NCI-H1436 (cell line): ENCODE results near the gene MLN.
A peak's percentile ranks its signal among the peaks of the same experiment; 100 is the strongest.

Source experiments
- DNase-seq: peaks from one replicate; lab custom pipeline; 2025; lab: John Stamatoyannopoulos, UW

MLN gene, protein sequence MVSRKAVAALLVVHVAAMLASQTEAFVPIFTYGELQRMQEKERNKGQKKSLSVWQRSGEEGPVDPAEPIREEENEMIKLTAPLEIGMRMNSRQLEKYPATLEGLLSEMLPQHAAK

DNA sequence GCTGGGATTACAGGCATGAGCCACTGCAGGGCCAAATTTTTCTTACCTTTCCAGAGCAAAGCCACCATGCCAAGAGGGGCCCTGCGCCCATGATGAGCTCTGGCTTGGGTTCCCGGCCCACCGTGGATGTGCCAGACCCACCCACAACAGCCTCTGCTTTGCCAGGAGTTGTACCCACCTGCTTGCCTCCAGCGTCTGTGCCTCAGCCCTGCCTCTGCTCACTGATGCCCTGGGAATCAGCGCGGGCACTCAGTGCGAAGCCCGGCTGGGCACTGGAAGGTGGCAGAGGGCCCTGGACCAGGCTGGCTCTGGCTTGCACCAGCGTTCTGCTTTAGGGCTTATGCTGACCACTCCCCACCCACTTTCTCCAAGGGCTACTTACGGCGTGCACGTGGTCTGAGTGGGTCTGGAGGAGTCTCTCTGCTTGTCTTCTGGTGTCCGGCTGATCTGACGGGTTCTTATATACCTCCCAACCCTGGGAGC lies at the start of gene MLN:
MLN (minus strand) TSS at position 433 of the 483 bp plus-strand sequence. CDS start 2,840 bp downstream, outside the sequence.
- no peak for DNase-seq

DNA sequence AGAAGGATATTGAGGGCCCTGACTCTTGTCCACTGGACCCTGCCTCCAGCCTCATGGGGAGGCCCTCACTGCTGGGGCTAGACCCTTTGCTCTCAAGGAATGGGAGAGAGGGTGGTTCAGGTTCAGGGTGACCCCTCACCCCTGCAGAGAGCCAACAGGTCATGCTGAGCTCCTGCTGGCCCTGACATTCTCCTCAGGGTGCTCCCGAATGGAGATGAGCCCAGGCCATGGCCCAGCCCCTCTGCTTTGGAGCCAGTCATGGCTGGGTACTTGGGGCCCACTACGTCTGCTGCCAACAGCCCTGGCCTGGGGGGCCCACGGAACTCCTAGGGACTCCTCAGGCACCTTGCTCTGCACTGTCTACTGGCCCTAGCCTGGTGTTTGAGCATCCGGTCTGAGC lies 49.2 kb upstream of the MLN start:
- no peak for DNase-seq

GRCh38 chr6:33851959-33852358 lies 48.2 kb upstream of the MLN start:
- DNase-seq: no peak

- no peak for DNase-seq
Measured at GRCh38 chr6:33850869-33851541, 47.2 kb upstream of the MLN start.

GRCh38 chr6:33850296-33850695 lies 46.5 kb upstream of the MLN start:
- no peak for DNase-seq

- DNase-seq: no peak
Measured at GRCh38 chr6:33849500-33850075, 45.8 kb upstream of the MLN start.

- no peak for DNase-seq
Measured at GRCh38 chr6:33848484-33848883, 44.7 kb upstream of the MLN start.

DNA sequence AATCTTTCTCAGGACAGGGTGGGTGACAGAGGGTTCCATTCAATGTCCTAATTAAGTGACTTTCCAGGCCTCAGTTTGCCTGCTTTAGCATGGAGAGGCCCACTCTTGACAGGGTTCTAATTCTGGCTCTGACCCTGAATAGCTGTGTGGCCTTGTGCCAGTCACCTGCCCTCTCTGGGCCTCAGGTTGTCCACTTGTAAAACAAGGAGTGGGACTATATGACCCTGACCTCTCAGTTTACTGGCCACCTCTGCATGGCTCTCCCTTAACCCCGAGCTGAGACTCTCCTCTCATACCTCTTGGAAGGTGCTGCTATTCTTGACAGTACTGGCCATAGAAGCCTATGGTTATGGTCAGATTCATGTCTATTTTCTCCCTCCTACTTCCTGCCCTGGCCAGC lies 44.1 kb upstream of the MLN start:
- no peak for DNase-seq

GRCh38 chr6:33847078-33847477 lies 43.3 kb upstream of the MLN start:
- no peak for DNase-seq

DNA sequence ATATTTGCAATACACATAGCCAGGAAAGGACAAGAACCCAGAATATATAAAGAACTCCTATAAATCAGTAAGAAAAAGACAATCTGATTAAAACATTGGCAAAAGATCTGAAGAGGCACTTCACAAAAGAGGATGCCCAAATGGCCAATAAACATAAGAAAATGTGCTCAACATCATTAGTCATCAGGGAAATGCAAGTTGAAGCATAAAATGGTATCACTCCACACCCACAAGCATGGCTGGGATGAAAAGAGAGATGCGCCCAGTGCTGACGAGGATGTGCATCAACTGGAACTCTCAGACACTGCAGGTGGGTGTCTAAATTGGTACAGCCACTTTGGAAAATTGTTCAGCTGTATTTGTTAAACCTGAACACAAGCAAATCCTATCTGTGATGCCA lies 42.4 kb upstream of the MLN start:
- DNase-seq: no peak

DNA sequence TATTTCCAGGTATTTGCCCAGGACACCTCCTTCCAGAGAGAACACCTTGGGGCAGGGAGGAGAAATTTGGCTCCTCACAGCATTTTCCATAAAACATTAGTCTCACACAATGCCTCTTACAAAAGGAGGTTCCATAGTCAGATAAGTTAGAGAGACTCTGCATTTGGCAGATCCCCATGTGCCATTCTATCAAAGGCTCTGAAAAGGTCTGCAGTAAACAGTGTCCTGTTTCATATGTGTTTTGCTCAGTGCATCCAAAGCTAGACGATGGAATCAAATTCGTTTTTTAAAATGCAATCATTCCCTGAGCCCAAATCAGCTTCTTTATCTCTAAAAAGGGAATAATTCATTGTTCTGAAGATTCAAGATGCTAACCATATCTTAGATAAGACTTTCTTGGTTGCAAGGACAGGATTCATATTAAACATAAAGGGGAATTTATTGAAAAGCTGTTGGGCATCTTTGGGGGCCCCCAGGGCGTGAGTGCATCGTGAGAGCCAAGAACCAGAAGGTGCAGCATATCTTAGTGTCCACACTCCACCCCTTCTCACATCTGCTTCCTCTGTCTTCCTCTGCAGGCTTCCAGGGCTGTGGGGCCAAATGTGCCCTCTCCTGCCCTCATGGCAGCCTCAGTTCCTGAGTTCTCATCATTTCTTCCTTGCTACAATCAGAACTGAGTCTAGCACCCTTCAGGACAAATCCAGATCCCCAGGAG lies 41.4 kb upstream of the MLN start:
- DNase-seq: no peak

DNA sequence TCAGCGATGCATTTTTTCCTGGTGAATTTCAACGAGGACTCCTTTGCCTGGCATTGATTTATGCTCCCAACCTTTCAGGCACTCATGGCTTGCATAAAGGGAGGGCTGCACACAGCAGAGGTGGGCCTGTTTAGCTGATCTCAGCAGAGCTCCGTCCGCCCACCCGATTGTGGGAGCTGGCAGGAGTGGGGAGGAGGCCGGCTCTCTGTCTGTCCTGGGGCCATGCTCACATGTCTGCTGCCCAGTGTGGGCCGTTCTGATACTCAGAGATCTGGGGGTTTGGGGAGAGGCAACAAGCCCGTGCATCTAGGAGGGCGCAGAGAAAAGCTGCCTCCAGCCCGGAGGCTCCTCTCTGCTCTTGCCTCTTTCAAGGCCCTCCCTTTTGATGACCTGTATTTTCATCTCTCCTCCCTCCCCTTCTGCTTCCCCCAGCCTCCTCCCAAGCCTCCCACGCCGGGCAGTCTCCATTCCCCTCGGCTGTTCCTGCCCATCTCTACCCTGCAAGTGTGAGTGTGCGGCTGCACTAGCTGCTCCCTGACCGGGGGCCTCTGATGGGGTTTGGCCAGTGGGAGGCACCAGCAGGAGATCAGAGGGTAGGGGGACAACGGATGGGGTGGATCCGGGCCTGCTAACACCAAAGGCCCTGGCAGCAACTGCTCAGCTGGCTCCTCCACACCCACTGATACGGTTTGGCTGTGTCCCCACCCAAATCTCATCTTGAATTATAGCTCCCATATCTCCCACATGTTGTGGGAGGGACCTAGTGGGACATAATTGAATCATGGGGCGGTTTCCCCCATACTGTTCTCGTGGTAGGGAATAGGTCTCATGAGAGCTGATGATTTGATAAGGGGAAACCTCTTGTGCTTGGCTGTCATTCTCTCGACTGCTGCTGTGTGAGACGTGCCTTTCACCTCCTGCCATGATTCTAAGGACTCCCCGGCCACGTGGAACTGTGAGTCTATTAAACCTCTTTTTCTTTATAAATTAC lies 39.6 kb upstream of the MLN start:
- DNase-seq: no peak

- no peak for DNase-seq
Measured at GRCh38 chr6:33841868-33842267, 38.1 kb upstream of the MLN start.

DNA sequence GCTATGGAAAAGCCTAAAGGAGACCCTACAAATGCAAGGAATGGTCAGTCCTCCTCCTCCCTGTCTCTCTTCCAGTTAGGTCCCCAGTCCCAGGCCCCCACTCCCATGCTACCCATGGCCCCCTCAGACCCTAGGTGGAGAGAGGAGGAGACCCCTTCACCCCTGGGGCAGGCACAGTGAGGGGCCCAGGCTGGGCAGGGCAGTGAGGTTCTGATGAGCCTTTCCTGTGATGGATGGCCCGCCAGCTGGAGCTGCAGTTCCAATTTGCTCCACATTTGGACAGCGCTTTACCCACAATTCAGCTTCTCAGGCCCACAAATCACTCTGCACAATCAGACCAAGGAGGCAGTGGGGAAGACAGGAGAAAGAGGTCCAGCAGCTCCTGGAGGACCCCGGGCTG lies 37.3 kb upstream of the MLN start:
- DNase-seq: no peak

DNA sequence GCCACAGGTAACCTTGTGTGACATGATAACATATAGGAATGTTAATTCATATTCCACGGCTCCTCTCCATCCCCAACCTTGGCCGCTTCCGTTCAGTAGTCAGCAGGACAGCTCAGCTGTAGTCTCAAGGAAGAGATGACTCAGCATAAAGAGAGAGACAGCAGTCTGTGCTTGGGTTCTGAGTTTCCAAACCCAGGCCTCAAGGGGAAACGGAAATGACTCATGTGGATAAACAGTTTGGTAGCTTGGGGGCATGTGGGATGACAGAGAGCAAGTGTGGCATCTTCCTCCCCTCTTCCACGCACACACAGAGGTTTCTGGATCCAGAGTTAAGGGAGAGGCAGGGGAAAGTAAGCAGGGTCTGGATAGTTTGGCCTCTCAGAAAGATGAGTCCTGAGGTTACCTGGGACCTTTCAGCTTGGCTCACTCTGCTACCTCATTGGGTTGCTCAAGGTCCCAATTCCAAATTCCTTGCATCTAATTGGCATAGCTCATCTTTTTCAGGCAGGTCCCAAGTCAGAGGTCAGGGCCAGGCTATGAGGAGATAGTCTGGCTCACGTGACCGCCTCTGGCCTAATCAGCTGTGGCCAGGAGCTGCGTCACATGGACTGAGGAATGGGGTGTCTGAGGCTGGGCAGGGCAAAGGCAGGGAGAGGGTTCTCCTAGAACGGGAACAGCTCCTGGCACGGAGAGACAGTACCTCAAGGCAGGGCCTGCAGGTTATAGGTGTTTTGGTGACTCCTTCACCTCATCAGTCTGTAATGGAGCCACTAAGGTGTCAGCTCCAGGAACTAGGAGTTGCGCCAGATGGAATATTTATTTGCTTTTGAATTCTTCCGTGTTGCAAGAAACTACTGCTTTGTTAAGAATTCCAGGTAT lies 36.5 kb upstream of the MLN start:
- peak; percentile 47 for DNase-seq

- no peak for DNase-seq
Measured at GRCh38 chr6:33839399-33840047, 35.7 kb upstream of the MLN start.

DNA sequence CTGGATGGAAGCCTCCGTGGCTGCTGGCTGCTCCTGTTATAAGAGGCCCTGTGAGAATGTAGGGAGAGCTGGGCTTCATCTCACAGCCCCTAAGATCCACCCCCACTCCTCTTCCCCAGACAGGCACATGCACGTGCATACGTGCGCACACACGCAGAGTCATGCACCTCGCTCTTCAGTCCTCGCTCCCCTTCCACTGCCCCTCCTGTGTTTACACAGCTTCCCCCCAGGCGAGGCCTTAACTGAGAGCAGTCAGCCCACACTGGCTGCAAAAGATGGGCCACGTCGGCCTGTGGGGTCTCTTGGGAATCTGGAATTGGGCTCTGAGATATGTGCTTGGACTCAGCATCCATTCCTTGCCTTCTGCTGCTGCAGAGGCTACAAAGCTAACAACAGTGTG lies 35.2 kb upstream of the MLN start:
- DNase-seq: no peak

DNA sequence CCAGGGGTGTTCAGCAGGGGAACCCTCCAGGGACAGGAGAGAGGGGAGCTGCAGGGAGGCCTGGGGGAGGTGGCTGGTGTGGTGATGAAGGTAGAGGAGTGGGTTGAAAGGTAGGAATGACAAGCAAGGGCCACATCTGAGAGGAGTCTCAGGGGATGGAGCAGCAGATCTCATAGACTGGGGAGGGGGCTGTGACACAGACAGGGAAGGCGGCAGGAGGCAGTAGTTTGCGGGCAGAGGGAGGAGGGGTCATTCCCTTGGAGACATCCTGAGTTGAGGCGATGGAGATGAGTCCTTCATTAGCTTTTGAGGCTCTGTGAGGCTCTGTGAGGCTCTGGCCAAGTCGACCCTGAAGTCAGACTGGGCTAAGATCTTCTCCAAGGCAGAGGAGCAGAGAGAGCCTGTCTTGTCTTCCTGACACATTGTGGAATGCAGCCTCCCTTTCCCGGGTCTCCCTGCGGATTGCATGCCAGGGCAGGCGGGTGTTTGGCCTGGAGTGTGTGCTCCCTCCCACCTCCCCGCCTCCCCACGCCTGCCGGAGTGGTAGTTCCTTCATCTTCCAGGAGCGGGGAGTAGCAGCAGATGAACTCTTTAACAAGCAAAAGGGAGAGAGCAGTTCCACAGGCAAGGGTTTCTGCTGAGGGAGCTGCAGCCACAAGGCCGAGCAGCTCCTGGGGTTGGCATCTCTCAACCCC lies 34.3 kb upstream of the MLN start:
- DNase-seq: no peak

- DNase-seq: no peak
Measured at GRCh38 chr6:33836806-33837469, 33.1 kb upstream of the MLN start.
